NCI-H1092 treated with DMSO at 0.1 percent for 48 hours (cell line): ENCODE measurements around the gene ZNF678.
"Not testable (repeated sequence)": the region's sequence is repeated elsewhere in the genome, so short reads cannot be mapped to it uniquely, and the experiment has no call there.

Experiments used
- DNase-seq: peaks from one replicate; lab custom pipeline; 2025; lab: John Stamatoyannopoulos, UW

ZNF678 gene

DNA sequence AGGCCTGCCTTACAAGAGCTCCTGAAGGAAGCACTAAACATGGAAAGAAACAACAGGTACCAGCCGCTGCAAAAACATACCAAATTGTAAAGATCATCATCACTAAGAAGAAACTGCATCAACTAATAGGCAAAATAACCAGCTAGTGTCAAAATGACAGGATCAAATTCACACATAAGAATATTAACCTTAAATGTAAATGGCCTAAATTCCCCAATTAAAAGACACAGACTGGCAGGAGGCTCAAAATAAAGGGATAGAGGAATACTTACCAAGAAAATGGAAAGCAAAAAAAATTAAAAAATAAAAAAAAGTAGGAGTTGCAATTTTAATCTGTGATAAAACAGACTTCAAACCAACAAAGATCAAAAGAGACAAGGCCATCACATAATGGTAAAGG, 11.5 kb upstream of the ZNF678 start:
- DNase-seq: not testable (repeated sequence)

DNA sequence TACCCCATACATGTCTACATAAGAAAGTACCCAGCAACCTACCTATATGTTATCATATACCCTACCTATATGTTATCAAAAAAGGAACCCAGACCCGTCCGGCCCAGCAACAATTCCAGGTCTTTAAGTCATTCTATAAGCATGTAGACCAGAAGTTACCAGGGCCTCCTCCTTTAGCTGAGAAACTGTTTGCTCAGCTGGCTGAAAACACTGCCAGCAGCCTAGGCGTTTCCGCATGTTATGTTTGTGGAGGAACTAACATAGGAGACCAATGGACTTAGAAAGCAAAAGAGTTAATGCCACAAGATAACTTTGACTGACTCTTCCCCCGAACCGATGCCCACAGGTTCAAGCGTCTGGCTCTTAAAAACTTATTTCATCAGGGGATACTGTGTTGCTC, 7.1 kb upstream of the ZNF678 start:
- no peak for DNase-seq

DNA sequence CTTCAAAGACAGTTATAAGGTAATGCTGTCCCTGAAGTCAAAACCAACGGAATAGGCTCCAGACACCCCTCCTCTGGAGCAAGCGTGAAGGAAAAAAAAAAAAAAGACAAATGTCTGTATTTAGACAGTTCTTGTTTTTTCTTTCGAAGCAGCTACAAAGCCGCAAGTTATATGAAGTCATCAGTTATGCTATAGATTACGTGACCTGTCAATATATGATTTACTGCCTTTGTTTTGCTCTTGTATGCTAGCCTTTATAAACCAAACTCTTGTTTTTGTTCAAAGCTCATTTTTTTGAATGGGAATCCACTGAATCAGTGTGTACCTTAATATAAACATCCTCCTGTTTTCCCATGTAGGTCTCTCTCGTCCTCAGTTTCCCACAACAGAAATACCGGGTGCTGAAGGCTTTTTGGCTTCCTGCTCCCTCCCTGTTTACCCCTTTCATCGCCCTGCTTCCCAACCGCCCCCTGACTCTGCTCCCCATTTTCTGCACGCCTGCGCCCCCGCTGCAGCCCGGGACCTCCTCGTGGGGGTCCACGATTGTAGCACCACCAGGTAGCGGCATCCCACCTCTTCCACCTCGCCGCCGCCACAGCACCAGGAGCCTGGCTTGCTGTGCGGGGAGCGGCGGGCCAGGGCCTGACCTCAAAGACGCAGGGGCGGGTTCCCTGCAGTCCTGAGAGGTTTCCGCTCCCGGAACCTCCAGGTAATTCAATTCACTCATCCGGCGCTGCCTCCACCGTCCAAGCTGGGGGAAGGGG, 5.2 kb upstream of the ZNF678 start:
- DNase-seq: no peak

DNA sequence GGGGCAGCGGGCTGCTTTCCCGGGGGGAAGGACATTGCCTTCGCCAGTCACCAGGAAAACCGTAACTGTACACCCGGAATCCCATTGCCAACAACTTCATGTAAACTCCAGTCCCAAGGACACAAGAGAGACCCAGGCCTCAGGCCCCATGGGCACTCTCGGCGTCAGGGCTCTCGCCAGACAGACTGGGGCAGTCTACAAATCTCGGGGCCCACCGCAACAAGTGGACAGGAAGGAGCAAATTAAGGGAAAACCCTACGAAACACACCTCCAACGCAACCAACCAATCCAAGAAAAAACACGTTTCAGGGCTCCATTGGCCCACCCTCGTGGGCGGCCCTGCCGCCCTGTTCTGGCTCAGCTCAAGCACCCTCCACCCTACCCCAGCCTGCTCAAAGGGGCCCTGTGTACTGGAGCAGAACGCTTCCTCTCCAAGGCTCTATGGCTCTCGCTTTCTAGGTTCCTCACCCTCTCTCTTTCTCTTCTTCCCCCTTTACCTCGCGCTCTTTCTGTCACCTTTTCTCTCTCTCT, 4.6 kb upstream of the ZNF678 start:
- DNase-seq: no peak

DNA sequence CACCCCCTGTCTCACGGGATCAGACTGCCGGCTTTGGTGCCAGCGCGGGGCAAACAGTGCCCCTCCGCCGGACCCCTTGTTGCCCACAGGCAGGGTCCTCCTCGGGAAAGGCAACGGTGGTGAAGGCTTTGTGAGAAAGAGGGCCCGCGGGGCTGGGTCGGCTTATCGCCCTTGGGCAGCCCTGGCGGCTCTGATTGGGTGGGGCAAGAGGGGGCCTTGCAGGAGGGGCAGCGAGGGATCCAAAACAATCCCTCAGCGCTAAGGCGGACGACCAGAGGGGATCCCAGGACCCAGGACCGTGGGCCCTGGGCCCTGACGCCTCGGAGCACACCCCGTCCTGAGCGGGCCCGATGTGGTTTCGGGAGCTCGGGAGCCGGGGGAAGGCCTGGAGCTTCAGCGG, 3.9 kb upstream of the ZNF678 start:
- DNase-seq: no peak

DNA sequence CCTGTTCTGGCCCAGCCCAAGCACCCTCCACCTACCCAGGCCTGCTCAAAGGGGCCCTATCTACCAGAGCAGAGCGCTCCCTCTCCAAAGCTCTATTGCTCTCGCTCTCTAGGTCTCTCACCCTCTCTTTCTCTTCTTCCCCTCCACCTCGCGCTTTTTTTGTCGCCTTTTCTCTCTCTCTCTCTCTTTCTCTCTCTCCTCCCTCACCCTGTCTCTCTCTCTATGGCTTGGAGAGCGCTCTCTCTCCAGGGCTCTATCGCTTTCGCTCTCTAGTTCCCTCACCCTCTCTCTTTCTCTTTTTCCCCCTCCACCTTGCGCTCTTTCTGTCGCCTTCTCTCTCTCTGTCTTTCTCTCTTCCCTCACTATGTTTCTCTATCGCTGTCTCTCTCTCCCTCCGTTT, 3.4 kb upstream of the ZNF678 start:
- DNase-seq: no peak

DNA sequence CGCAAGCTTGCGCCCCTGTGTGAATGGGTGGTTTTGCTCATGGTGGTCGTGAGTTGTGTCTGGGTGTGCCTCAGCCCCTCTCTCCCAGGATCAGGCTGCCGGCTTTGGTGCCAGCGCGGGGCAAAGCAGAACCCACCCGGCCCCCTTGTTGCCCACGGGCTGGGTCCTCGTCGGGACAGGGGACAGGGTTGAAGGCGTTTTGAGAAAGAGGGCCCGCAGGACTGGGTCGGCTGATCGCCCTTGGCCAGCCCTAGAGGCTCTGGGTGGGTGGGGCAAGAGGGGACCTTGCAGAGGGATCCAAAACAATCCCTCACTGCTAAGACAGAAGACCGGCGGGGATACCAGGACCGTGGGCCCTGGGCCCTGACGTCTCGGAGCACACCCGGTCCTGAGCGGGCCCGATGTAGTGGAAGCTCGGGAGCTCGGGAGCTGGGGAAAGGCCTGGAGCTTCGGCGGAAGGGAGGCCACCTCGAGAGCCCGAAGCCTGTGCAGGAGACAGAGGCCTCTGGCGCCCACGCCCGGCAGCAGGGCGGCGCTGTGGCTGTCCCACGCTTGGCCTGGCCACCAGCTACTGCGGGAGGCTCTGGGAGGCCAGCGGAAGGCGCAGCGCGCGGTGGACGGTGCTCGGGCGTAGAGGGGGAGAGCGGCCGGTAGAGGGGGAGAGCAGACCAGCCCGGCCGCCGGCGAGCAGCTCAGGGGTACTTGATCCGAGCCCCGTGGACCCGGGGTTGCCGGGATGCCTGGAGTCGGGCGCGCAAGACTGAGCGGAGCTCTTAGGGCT, 2.8 kb upstream of the ZNF678 start:
- DNase-seq: no peak

DNA sequence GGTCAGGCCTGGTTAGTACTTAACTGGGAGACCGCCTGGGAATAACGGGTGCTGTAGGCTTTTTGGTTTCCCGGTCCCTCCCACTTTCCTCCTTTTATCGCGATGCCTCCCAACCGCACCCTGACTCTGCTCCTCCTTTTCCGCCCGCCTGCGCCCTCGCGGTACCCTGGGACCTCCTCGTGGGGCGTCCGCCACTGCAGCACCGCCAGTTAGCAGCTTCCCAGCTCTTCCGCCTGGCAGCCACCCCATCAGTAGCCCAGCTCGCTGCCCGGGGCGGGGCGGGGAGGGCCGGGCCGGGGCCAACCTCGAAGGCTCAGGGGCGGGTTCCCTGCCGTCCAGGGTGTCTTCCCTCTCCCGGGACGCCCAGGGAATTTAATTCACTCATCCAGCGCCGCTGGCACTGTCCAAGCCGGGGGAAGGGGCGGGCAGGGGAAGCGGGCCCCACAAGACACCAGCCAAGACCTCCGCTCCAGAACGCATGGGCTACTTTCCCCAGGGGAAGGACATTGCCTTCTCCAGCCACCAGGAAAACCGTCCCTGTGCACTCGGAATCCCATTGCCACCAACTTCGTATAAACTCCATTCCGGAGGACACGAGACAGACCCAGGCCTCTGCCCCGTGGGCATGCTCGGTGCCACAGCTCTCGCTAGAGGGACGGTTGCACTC, 2.0 kb upstream of the ZNF678 start:
- DNase-seq: no peak

DNA sequence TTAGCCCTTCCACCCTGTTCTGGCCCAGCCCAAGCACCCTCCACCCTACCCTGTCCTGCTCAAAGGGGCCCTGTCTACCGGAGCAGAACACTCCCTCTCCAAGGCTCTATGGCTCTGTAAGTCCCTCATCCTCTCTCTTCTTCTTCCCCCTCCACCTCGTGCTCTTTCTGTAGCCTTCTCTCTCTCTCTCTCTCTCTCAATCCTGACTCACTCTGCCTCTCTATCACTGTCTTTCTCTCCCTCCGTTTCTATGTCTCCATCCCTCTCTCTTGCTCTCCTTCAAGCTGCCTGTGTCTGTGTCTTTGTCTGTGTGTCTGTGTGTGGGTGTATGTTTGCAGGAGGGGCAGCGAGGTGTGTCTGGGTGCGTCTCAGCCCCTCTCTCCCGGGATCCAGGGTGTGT, 1.3 kb upstream of the ZNF678 start:
- no peak for DNase-seq

DNA sequence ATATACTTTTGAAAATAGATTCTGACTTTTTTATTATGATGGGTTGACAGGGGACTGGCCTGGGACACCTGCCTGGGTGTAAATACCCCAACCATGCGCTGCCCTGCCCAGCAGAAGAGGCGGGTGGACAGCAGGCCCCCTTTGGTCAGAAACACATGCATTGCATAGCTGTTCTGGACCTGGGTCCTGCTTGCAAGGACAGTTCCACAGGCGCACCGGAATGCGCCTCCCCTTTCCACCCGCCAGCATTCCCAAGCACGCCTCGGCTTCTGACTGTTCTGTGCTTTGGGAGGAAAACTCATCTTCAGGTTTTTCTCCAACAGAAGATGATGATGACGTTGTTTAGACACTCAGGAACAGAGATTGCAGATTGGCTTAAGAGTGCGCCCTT, 428 bp upstream of the ZNF678 start:
- no peak for DNase-seq

DNA sequence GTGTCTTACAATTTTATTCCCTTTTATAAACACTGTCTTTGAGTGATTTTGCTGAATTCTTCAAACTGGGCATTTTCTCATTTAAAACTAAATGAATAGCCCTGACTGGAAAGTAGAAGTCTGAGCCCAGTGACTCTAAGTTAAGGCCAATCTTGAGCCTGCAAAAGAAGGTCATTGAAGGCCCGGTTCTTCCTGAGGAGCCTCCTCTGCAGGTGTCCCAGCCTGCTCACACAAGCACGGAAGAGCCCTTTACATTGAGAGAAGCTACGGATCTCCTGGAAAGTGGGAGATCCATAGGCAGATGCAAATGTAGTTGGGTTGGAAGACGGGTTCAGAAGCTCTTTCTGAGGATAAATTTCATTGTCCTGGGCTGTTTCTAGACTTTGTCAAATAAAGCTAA, 3.9 kb downstream of the ZNF678 start:
- no peak for DNase-seq

DNA sequence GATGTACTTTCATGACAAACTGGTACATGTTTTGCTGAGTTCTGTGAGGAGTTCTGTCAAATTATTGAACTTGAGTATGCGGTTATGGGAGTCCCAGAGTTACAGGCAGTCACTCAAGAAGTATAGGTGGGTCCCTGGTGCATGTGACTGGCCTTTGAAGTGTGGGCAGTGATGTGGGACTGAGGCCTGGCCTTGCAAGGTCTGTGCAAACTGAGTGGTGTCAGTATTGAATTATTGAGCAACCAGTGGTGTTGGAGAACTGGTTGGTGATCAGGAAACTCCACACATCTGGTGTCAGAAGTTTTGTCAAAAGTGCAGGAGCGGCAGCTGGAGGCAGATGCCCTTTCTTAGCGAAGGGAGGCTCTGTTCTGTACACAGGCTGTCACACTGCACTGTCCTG, 5.2 kb downstream of the ZNF678 start:
- DNase-seq: no peak

DNA sequence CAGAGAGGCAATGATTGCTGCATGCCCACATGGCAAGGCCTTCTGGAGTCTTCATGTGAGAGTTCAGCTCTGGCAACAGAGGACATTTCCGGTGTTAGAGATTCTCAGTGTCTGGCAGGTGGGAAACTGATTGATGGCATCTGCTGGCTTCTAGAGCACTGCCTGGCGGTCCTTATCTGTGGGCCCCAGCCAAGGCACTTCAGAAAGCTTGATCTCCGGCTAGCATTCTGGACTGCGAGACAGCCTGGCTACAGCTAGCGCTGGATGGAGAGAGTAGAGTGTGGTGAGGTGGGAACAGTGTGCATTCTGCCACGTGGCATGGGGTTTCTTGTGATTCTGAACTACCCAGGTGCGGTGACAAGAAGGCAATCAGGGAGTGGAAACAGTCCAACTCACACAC, 9.4 kb downstream of the ZNF678 start:
- no peak for DNase-seq

DNA sequence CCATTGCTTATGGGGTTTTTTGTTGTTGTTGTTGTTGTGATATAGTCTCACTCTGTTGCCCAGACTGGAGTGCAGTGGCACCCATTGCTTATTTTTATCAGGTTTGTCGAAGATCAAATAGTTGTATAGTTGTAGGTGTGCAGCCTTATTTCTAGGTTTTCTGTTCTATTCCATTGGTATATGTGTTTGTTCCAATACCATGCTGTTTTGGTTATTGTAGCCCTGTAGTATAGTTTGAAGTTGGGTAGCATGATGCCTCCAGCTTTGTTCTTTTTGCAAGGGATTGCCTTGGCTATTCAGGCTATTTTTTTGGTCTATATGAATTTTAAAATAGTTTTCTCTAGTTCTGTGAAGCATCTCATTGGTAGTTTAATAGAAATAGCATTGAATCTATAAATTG, 11.6 kb downstream of the ZNF678 start:
- DNase-seq: no peak

DNA sequence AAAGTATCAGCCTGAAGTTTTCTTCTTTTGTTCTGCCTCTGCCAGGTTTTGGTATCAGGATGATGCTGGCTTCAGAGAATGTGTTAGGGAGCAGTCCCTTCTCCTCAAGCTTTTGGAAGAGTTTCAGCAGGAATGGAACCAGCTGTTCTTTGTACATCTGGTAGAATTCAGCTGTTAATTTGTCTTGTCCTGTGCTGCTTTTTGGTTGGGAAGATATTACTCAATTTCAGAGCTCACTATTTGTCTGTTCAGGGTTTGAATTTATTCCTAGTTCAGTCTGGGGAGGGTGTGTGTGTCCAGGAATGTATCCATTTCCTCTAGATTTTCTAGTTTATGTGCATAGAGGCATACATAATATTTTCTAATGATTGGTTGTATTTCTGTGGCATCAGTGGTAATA, 12.8 kb downstream of the ZNF678 start:
- no peak for DNase-seq

DNA sequence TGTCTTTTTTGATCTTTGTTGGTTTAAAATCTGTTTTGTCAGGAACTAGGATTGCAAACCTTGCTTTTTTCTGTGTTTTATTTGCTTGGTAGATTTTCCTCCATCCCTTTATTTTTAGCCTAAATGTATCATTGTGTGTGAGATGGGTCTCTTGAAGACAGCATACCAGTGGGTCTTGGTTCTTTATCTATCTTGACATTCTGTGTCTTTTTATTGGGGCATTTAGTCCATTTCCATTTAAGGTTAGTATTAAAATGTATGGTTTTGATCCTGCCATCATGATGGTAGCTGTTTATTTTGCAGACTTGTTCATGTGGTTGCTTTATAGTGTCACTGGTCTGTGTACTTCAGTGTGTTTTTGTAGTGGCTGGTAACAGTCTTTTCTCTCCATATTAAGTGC, 14.1 kb downstream of the ZNF678 start:
- DNase-seq: no peak

DNA sequence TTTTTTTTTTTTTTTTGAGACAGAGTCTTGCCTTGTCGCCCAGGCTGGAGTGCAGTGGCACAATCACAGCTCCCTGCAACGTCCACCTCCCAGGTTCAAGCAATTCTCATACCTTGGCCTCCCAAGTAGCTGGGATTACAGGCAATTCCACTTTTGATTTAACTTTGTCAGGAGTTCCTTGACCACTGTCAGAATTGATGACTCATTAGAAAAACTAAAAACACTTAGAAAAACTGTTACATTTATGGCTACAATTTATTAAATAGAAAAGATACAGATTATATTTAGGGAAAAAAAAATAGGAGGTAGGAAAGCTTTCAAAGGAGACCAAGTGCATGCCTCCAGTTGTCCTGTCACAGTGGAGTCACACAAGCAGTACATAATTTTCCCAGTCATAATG, 20.0 kb downstream of the ZNF678 start:
- no peak for DNase-seq

DNA sequence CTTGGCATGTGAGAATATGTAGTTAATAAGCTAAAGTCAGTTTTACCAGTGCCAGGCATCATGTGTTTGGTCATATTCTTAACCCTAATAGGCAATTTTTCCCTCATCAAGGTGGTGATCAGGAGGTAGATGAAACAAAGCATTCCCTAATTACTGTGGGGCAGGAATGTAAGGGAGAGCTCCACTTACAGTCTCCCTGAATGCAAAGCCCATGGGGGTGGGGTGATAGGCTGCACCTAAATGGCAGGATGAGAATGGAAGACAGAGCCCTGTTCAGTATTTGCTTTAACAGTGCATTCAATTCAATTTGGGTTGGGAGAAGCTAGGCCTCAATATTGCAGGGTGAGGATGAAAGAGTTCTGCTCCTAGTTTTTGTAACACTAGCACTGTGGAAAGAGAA, 23.4 kb downstream of the ZNF678 start:
- no peak for DNase-seq

DNA sequence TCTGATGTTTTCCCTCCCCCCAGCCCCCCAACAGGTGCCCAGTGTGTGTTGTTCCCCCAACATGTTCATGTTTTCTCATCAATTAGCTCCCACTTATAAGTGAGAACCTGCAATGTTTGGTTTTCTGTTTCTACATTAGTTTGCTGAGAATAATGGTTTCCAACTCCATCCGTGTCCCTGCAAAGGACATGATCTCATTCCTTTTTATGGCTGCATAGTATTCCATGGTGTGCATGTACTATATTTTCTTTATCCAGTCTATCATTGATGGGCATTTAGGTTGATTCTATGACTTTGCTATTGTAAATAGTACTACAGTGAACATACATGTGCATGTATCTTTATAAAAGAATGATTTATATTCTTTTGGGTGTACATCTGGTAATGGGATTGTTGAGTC, 24.6 kb downstream of the ZNF678 start:
- no peak for DNase-seq

DNA sequence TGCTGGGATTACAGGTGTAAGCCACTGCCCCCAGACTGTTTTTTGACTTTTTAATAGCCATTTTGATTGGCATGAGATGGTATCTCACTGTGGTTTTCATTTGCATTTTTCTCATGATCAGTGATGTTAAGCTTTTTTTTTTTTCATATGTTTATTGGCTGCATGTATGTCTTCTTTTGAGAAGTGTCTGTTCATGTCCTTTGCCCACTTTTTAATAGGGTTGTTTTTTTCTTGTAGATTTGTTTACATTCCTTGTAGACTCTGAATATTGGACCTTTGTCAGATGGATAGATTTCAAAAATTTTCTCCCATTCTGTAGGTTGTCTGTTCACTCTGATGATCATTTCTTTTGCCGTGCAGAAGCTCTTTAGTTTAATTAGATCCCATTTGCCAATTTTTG, 25.4 kb downstream of the ZNF678 start:
- DNase-seq: not testable (repeated sequence)

DNA sequence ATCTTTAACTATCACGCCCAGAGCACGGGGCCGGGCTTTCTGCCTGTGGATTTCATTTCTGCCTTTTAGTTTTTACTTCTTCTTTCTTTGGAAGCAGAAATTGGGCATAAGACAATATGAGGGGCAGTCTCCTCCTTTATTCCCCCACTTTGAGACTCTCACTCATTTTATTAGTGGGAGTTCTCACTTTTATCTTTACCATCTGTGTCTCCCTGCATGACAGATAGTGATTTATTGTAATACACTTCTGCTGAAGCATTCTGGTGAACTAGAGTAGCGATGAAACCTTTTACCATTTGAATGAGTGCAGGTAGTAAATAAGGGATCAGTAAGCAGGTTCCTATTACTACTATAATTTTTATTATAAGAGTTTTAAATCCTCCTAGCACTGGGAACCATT, 26.4 kb downstream of the ZNF678 start:
- not testable (repeated sequence) for DNase-seq

DNA sequence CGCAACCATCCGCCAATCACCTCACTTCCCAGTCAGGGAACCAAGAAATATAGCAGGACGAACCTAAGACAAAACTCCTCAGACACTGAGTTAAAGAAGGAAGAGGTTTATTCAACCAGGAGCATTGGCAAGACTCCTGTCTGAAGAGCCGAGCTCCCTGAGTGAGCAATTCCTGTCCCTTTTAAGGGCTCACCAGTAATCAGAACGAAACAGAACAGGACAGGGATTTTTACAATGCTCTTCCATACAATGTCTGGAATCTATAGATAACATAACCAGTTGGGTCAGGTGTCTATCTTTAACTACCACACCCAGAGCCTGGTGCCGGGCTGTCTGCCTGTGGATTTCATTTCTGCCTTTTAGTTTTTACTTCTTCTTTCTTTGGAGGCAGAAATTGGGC, 32.9 kb downstream of the ZNF678 start:
- not testable (repeated sequence) for DNase-seq

DNA sequence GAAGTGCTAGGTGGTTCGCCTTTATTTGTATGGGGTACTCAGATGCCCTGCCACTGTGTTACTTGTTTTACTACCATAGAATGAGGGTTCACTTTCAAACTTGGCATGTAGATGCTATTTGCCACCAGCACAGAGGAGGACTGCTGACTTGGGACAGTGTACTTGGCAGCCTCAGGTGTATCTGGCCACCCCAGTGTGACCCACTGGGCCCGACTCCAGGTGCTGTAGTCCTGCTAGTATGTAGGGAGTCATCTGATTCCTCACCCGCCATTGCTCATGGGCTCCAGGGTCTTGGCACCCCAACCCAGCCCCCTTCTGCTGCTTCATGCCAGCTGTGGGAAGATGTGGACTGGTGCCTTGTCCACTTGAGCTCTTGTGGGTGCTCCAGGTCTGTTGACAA, 40.0 kb downstream of the ZNF678 start:
- no peak for DNase-seq
